ENCODE data around the gene CLSTN2.

CLSTN2 gene

DNA sequence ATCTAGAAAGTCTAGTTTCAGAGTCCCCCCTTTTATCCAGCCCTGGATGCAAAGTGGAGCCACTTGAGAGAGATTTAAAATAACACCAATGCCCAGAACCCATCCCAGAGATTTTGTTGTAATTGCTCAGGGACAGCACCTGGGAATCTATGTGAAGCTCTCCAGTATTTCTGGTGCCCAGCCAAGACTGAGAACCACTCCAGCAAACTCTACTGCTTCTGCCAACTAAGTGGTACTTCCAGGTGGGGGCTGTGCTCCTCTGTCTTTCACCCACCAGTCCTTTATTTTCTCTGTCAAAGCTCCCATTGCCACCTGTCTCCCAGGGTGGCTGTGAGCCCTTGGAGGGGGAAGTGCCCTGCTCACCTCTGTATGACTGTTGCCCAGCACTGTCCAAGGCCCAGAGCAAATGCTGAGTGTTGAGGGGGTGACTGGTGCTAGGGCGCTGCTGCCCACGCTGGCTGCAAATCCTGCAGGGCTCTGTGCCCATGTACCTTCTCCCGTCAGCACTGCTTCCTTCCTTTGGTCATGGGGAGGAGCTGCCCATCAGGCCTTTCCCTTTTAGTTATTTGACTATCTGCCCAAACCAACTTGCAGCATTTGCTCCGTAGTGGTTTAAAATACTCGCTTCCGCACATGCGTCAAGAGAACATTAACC, 9.4 kb downstream of the CLSTN2 start:
- DNase-seq (ENCODE audit: low read depth): no peak

DNA sequence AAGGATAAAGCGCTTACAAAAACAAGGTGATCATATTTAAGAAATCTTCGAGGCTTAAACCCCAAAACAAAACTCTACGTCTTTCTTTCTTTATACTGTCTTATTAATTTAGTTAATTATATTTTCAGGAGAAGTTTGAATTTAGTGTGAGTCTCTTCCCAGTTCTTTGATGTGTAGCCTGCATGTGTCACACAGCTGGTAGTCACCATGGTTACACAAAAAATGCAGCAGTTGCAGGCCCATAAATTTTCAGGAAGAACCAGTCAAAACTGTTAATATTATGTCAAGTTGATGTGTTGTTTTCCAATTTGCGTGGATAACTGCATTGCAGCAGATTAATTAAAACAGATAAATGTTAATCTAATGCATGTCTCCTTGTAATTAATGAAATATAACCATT, 10.4 kb downstream of the CLSTN2 start:
- no peak for DNase-seq (ENCODE audit: low read depth)

DNA sequence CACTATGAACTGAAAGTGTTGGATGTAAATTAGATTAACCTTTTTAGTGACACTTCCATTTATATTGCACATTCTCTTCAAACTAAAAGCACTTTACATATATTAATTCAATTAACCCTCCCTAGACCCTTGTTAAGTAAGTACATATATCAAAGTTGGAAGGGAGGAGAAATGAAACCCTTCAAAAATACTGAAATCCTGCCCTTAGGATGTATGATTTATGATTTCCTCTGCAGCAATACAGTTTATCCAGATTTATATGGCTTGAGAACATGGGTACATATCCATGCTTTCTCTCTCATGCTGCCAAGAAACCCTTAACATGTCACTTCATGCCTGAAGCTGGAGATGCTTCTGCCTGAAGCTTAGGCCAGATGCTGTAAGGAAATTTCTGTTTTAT, 11.0 kb downstream of the CLSTN2 start:
- DNase-seq (ENCODE audit: low read depth): no peak

DNA sequence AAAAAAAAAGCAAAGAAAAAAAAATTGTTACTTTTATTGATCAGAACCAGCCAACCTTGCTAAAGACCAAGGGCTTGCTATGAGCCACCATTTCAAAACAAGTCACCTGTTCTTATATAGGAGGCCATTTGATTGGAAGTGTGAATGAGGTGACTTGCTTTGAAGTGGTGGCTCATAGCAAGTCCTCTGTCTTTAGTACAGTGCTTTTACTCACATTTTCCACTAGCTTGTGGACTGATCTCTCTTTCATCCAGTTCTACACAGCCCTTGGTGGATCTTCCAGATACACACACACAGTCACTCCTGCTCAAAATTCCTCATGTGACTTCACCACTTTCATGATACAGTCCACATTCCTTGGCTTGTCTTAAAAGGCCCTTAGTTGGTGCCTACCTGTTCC, 13.5 kb downstream of the CLSTN2 start:
- DNase-seq (ENCODE audit: low read depth): no peak

GRCh38 chr3:139948898-139949297, 13.9 kb downstream of the CLSTN2 start:
- DNase-seq (ENCODE audit: low read depth): no peak

DNA sequence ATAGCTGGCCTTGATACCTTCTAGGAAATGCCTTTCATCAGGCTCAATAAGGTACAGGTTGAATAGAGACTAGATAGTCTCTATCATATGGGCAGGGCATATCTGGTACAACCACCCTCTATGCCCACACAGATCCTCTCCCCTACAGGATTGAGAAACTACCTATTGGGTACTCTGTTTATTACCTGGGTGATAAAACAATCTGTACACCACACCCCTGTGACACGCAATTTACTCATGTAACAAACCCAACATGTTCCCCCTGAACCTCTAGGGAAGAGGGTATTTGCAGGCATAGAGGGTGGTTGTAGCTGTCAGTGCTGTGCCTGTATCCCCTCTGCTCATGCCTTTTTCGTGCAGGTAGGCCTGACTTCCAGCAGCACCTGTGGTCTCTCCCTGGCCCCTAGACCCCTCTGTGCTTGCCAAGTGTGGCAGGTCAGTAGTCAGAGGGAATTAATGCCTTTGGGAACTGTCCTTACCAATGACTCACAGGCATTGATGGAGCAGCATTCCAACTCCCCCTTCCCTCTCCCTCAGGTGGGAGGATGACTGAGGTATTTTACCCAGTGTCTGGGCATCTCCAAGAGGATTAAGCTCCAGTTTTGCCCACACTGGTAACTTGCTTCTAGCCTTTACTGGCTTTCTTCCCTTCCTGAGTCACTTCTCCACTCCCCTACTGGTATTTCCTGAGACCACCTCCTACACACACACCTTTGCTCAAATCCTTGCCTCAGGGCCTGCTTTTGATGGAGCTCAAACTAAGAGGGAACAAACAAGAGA, 18.3 kb downstream of the CLSTN2 start:
- DNase-seq (ENCODE audit: low read depth): no peak

- no peak for DNase-seq (ENCODE audit: low read depth)
These were observed 19.3 kb downstream of the CLSTN2 start for GRCh38 chr3:139954146-139954860.

DNA sequence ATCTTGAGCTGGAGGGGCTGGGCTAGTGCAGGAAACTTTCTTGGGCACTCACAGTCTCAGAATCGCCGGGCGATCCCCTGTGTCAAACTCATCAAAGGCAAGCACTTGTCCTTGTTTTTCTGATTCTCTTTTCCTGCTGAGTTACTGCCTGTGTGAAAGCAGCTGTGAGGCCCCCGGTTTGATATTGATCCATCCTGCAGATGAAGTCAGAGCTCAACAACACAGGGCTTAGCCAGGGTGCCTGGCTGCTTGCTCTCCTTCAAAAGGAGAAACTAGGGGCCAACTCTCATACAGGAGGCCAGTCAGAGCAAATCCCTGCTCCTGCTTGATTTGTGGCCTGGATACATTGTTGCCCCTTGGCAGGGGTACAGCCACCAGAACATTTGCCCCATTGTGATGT, 22.9 kb downstream of the CLSTN2 start:
- DNase-seq (ENCODE audit: low read depth): no peak

GRCh38 chr3:139969386-139969785, 34.4 kb downstream of the CLSTN2 start:
- DNase-seq (ENCODE audit: low read depth): no peak

DNA sequence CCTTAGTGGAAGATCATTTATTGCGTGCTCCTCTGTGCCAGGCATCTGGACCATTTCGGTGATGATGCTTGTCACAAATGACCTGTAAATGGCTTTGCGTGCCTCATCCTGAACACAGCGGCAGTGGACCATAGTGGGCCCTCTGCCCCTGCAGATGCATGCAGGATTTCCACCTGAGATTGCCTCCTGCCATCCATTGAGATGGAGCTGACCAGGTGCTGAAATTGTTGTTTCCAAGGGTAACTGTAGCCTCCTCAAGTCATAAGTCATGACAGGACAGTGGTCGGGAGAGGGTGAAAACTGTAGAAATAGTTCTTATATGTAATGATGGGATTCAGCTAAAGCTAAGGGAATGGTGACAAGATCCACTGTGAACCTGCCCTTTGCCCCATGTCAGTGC, 35.5 kb downstream of the CLSTN2 start:
- no peak for DNase-seq (ENCODE audit: low read depth)

- no peak for DNase-seq (ENCODE audit: low read depth)
These were observed 39.9 kb downstream of the CLSTN2 start for GRCh38 chr3:139974809-139975425.

DNA sequence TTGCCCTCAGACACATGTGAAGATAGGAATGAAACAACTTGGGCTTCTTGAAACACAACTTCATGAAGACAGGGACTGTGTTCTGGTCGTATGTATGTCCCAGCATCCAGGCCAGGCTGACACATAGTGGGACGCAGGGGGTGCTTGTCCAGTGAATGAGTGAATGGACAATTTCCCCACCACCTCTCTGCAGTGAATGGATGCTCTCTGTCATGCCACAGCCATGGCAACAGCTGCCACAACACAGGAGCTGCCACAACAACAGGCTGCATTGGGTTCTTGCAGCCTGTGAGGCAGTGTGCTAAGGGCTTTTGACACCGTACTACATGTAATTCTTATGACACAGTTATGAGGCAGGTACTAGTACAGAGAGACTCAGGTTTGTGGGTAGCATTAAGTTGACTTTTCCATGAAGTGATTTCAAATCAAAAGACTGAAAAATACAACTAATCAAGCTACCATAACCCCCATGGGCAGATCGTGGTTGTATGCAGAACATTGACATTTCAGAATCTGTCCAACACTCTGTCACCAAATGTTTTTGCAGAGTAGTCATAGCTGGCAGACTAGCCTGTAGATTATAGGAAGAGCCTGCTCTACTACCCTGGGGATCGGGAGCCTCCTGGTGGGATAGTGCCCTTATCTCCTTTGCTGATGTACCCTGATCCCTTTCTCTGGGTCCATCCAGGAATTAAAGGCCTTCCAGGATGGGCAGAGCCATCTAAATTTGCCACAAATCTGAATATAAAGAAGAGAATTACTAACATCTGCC, 40.8 kb downstream of the CLSTN2 start:
- DNase-seq (ENCODE audit: low read depth): no peak

DNA sequence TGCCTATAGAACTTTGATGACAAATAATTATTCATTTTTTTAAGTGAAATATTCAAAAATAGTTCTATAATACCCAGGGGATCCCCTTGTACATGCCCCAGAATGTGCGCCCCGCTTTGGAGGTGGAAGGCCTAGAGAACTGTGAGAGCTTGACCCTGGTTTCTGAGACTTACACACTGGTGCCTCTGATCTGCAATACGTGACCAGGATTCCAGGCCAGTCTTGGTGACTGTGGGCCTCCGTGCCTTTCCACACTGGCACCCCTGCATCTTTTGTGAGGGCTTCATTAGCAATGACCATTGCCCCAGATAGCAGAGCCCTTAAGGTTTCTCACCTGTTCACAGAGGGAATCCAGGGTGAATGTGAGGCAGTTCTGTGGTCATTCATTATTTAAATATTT, 44.0 kb downstream of the CLSTN2 start:
- DNase-seq (ENCODE audit: low read depth): no peak

DNA sequence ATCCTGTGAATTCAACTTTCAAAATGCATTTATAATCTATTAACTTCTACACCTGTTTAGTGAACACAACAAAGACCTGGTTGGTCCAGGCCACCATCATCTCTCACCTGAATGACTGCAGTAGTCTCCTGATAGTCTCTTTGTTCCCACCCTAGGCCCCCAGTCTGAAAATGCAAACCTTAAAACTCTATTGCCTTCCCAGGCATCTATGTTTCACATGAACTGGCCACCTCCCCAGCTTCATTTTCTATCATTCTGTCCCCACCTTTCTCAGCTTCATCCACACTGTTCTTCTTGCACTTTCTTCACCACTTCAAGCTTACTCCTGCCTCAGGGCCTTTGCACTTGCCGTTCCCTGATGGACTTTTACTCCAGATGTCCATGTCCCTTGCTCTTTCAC, 45.0 kb downstream of the CLSTN2 start:
- DNase-seq (ENCODE audit: low read depth): no peak

GRCh38 chr3:139982404-139982803, 47.4 kb downstream of the CLSTN2 start:
- DNase-seq (ENCODE audit: low read depth): no peak

- DNase-seq (ENCODE audit: low read depth): no peak
These were observed 50.6 kb downstream of the CLSTN2 start for GRCh38 chr3:139985576-139985975.

DNA sequence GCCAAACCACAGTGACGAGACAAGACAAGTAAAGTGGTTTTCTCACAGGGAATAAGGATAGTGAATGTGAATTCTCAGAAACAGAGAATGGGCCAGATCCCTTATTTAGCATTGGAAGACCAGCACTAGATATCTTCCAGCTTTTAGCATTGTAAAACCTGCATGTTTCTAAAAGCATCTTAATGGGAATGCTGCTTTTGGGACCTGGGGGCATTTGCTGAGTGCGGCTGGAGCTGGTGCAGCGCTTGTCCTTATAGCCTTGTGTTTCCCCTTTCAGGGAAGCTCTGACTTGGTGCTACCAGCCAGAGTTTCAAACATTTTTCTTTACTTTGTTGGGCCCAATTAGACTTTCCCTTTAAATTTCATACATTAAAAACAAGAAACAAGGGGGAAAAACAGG, 52.9 kb downstream of the CLSTN2 start:
- DNase-seq (ENCODE audit: low read depth): no peak

GRCh38 chr3:139988472-139989156, 53.6 kb downstream of the CLSTN2 start:
- DNase-seq (ENCODE audit: low read depth): no peak

GRCh38 chr3:139994891-139995290, 59.9 kb downstream of the CLSTN2 start:
- no peak for DNase-seq (ENCODE audit: low read depth)

DNA sequence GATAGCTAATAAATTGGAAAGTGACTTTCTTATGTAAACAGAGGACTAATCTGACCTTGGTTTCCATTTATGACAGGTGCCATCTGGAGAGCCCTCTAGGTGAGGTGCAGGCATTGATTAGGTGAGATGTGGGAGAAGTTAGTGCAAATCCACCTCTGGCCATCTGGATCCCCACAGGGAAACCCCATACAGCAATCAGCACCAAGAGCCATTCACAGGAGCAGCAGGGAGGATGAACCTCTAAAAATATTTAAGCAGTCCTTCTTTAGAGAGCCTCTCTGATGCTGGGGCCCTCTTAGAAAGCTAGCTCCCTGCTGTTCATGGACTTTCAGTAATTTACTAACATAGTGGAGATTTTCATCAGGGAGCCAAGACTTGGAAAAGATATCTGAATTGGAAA, 69.3 kb downstream of the CLSTN2 start:
- no peak for DNase-seq (ENCODE audit: low read depth)

DNA sequence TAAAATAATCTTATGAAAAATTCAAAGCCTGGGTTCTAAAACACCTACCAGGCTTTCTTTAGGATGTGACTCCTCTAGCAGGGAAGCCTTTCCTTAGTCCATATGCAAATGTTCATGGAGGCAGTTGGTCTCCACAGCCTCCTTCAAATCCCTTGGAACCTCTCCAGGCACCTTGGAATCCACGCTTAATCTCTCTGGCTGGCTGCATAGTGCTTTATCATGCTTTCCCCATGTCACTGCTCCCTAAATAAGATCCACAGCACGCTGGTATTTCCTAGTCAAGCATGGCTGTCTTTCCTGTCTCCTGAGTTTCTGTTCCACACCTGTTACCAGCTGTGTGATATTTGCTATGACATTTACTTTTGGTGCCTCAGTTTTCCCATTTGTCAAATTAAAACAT, 71.3 kb downstream of the CLSTN2 start:
- DNase-seq (ENCODE audit: low read depth): no peak

Measured in non-pigmented ciliary epithelial cell (primary cell).